Measurements from ENCODE around the gene DAPK2. TPM values are rescaled to one million over a fixed set of nuclear protein-coding genes. Genes with fewer than 3 reads are reported as not detected.

The DAPK2 gene
- total RNA-seq, 4 donors from 2014 or later, result 28.5 to 70.8 (median 52.7) TPM

GRCh38 chr15:63890617-63891016, 155.7 kb downstream of the DAPK2 start:
- in situ Hi-C loops (cut with MboI; ENCODE audit: low sequenced_read_pairs in 4 of 4), result loop anchor here in 2 of 4 donors (25.0 kb wide), 2 partner anchors 128 to 172 kb away; no protein-coding TSS in a partner anchor
- TF ChIP-seq, protein P1, sequence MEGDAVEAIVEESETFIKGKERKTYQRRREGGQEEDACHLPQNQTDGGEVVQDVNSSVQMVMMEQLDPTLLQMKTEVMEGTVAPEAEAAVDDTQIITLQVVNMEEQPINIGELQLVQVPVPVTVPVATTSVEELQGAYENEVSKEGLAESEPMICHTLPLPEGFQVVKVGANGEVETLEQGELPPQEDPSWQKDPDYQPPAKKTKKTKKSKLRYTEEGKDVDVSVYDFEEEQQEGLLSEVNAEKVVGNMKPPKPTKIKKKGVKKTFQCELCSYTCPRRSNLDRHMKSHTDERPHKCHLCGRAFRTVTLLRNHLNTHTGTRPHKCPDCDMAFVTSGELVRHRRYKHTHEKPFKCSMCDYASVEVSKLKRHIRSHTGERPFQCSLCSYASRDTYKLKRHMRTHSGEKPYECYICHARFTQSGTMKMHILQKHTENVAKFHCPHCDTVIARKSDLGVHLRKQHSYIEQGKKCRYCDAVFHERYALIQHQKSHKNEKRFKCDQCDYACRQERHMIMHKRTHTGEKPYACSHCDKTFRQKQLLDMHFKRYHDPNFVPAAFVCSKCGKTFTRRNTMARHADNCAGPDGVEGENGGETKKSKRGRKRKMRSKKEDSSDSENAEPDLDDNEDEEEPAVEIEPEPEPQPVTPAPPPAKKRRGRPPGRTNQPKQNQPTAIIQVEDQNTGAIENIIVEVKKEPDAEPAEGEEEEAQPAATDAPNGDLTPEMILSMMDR (IDR thresholded peaks at IDR 0.05 in 4 of 5, conservative IDR thresholded peaks at IDR 0.05 in 1 of 5), result no peak
- TF ChIP-seq POLR2A (IDR thresholded peaks at IDR 0.05), result no peak
- Histone ChIP-seq H3K4me1 (peaks cover 52 to 60% of the 10 kb centered on the region in 2 donors), H3K9me3 (no peaks in the 10 kb centered on the region), H3K27me3 (no peaks in the 10 kb centered on the region), H3K27ac (no peak overlapping the region), H3K36me3 (no peaks in the 10 kb centered on the region), H3K4me3 (no peak overlapping the region)
- no peak for ATAC-seq
- no peak for DNase-seq
- intact Hi-C loops (cut with DNase I; ENCODE audit: low total_unique reads), result loop anchor here (1.0 kb wide), 1 partner anchor 138 kb away; no protein-coding TSS in a partner anchor

GRCh38 chr15:63889831-63890230, 156.5 kb downstream of the DAPK2 start:
- intact Hi-C loops (cut with DNase I; ENCODE audit: low total_unique reads), result loop anchor here (1.0 kb wide), 1 partner anchor 138 kb away; no protein-coding TSS in a partner anchor
- in situ Hi-C loops (cut with MboI; ENCODE audit: low sequenced_read_pairs in 4 of 4), result loop anchor here (5.0 to 25.0 kb wide), 5 partner anchors 125 to 172 kb away; no protein-coding TSS in a partner anchor

GRCh38 chr15:63888823-63889222, 157.5 kb downstream of the DAPK2 start:
- in situ Hi-C loops (cut with MboI; ENCODE audit: low sequenced_read_pairs in 4 of 4) (loop anchor here (5.0 to 25.0 kb wide), 5 partner anchors 124 to 173 kb away; no protein-coding TSS in a partner anchor), intact Hi-C loops (cut with DNase I; ENCODE audit: low total_unique reads) (no loop called here)
- H3K4me3 ChIP-seq, result no peak overlapping the region
- ATAC-seq (no peak), DNase-seq (no peak)
- no peaks in the 10 kb centered on the region for H3K9me3 ChIP-seq
- H3K36me3 ChIP-seq, result no peaks in the 10 kb centered on the region
- peaks cover 39 to 54% of the 10 kb centered on the region in 2 donors for H3K4me1 ChIP-seq
- H3K27ac ChIP-seq, result peak overlapping the region in 2 of 4 donors; percentile 5 to 24
- TF ChIP-seq, protein P1 (IDR thresholded peaks at IDR 0.05 in 4 of 5, conservative IDR thresholded peaks at IDR 0.05 in 1 of 5), result no peak
- TF ChIP-seq POLR2A (IDR thresholded peaks at IDR 0.05), result no peak
- no peaks in the 10 kb centered on the region for H3K27me3 ChIP-seq

More at GRCh38 chr15:63889831-63890230, 156.5 kb downstream of the DAPK2 start:
- Histone ChIP-seq H3K4me1 (peaks cover 49 to 56% of the 10 kb centered on the region in 2 donors), H3K27me3 (no peaks in the 10 kb centered on the region), H3K27ac (no peak overlapping the region), H3K4me3 (no peak overlapping the region), H3K36me3 (no peaks in the 10 kb centered on the region), H3K9me3 (no peaks in the 10 kb centered on the region)
- ATAC-seq (no peak), DNase-seq (no peak)
- no peak for TF ChIP-seq POLR2A (IDR thresholded peaks at IDR 0.05)
- TF ChIP-seq, protein P1 (IDR thresholded peaks at IDR 0.05 in 4 of 5, conservative IDR thresholded peaks at IDR 0.05 in 1 of 5), result no peak

DNA sequence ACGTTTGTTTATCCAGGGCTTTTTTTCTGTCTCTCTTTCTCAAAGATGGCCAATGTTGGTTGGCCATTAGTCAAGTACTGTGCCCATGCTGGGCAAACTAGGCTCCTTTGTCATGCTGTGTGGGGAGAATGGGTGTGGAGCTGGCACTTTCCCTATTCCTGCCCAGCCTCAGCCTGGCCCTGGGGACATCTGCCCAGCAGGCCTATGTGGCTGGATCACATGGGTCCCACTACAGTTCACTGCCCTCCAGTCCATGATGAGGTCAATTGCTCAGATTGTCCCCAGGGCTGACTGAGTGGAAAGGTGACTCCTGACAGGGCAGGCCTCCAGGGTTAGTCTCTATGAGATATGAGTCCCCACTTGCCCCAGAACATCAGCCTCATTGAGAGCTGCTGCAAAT, 158.1 kb downstream of the DAPK2 start:
- TF ChIP-seq, protein P1 (IDR thresholded peaks at IDR 0.05 in 4 of 5, conservative IDR thresholded peaks at IDR 0.05 in 1 of 5), result no peak
- no peak for TF ChIP-seq POLR2A (IDR thresholded peaks at IDR 0.05)
- Histone ChIP-seq H3K36me3 (no peaks in the 10 kb centered on the region), H3K4me1 (peaks cover 32 to 47% of the 10 kb centered on the region in 2 donors), H3K27me3 (no peaks in the 10 kb centered on the region), H3K9me3 (no peaks in the 10 kb centered on the region), H3K4me3 (no peak overlapping the region), H3K27ac (peak overlapping the region in 2 of 4 donors; percentile 5 to 36)
- intact Hi-C loops (cut with DNase I; ENCODE audit: low total_unique reads), result no loop called here
- in situ Hi-C loops (cut with MboI; ENCODE audit: low sequenced_read_pairs in 4 of 4), result loop anchor here (5.0 to 25.0 kb wide), 5 partner anchors 123 to 174 kb away; no protein-coding TSS in a partner anchor
- peak in 1 of 2 donors; percentile 27 for DNase-seq
- ATAC-seq, result peak in 1 of 2 donors; percentile 28
